Stimulated activated CD8-positive, alpha-beta memory T cell treated with anti-CD3 and anti-CD28 coated beads, Interleukin-15, amount 100 ng/mL, for 4 hours (primary cell): ENCODE results near the gene CDH13.

Experiments used
- DNase-seq, 2 donors: peaks; one replicate each; pipeline ENCODE4 v3.0.0-alpha.2; 2020; ENCODE audit warnings: low read depth in 2 of 2

Gene CDH13

DNA sequence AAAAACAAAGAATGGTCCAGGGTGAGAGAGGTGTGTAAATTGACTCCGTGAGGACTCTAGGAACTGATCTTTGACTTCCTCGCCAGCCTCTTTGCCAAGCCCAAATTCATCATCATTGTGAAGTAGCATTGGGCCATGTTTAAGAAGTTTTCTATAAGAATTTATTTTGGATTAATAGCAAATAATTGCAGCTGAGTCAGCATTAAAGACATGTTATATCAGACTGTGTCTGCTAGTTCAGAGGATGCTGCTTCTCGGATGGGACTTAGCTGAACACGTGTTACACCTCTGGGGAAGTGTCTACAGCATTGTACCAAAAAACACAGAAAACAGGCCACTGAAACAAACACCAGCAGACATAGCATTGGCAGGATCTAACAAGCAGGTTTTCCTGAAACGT, 366.6 kb downstream of the CDH13 start:
- DNase-seq, result no peak

- DNase-seq, result no peak
Measured at GRCh38 chr16:82993926-82994325, 367.2 kb downstream of the CDH13 start.

DNA sequence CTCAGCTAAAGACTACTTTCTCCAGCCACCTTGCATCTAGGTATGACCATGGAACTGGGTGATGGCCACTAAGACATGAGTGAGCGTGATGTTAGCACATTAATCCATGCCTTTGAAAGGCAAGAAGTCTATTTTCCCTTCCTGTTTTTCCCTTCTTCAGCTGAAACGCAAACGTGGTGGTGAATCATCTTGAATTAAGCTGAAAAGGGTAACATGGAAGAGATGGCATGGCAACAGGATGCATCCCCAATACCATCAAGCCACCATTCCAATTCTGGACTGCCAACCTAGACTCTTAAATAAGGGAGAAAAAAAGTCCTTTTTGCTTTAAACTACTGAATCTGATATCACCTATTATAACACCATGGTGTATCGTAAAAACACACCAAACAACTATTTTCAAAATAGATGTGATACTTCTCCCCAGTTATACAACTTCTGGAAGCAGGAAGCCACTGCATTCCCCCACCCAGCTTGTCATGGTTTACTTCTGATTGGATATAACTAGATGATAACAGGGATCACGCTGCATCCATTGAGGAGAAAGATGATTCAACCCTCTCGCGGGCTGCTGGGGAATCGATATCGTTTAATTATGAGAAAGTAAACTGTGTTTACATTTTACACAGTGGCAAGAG, 368.6 kb downstream of the CDH13 start:
- no peak for DNase-seq

GRCh38 chr16:82995924-82996441, 369.2 kb downstream of the CDH13 start:
- no peak for DNase-seq

- no peak for DNase-seq
Measured at GRCh38 chr16:82996814-82997213, 370.0 kb downstream of the CDH13 start.

GRCh38 chr16:82999711-83000110, 372.9 kb downstream of the CDH13 start:
- no peak for DNase-seq

- no peak for DNase-seq
Measured at GRCh38 chr16:83002351-83003334, 375.9 kb downstream of the CDH13 start.

DNA sequence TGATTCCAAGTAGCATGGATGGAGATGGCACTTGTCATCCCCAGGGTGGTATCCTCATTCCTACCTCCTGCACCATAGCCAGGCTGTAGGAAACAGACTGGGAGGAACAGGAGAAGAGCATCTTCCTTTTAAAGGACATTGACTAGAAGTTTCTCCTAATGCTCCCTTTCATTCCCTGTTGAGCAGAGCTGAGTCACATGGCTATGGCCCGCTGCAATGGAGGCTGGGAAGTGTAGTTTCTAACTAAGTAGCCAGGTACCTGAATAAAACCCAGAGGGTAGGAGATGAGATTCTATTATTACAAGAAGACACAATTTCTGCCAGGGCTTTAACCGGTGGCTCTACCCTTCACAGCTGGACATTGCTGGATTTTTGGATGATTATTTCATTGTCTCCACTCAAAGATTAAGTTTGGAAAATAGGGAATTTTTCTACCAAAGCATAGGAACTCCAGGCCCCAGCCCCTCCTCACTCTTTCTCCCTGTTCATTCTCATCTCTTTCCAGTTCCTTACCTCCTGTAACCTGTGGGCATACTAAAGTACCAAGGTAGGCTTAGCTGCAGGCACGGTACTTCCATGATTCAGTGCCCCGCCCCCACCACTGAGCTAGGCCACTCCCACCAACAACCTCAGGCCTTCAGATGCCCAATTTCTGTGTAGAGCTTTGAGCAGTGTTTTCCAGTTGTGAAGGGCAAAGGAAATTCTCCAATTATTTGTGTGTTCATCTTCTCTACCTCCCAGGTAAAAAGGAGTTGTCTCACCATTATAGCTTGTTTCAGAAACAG, 378.3 kb downstream of the CDH13 start:
- no peak for DNase-seq

DNA sequence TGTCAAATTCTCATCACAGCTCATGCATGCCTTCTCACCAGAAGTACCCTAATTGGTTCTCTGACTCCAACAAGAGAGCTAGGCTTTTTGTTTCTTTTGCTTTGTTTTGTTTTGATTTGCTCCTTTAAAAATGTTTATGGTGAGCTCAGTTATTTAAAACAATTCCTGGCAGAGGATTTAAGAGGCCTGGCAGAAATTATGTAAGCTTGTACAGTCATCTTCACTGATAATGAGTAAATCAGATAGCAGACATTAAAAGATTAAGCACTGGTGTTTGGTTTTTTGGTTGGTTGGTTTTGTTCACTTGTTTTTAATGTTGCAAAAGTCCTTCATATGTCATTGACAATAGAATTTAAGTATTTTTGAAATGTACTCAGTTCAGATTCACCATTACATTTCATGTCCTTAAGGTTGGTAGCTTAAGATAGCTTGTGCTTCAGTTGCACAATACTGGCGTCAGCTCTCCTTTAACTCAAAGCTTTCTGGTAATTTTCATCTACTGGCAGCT, 378.9 kb downstream of the CDH13 start:
- no peak for DNase-seq

- no peak for DNase-seq
Measured at GRCh38 chr16:83010776-83011720, 384.3 kb downstream of the CDH13 start.

DNA sequence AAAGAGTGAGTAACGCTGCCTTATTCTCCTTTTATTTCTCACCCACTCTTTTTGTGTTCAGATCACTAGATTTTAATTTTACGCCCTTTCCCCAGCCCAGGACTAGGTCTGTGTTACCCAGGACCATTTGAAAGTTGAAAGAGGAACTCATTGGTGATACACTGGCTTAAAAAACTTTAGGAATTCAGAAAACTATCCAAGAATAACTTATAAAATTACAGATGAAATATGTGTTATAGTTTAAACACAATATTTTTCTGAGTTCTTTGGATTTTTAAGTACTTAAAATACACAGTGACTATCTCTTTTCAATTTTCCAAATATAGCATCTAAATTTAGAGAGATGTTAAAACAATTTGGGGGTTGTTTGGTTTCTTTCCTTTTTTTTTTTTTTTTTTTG, 385.2 kb downstream of the CDH13 start:
- DNase-seq, result no peak

DNA sequence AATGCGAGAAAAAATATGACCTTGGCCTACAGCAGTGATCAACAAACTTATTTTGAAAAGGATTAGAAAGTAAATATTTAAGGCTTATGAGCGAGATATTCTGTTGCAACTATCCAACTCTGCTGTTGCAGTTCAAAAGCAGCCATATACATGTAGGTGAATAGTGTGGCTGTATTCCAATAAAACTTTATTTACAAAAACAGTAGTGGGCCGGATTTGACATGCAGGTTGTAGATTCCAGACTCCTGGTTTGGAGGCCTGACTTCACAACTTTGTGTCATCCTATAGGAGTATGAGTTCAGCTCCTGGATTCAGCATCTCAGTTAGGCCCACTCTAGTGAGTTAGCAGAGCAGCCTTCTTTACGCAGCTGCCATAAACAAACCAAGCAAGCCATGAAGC, 386.3 kb downstream of the CDH13 start:
- DNase-seq, result no peak

- no peak for DNase-seq
Measured at GRCh38 chr16:83019963-83020362, 393.2 kb downstream of the CDH13 start.

- no peak for DNase-seq
Measured at GRCh38 chr16:83021045-83021444, 394.3 kb downstream of the CDH13 start.

DNA sequence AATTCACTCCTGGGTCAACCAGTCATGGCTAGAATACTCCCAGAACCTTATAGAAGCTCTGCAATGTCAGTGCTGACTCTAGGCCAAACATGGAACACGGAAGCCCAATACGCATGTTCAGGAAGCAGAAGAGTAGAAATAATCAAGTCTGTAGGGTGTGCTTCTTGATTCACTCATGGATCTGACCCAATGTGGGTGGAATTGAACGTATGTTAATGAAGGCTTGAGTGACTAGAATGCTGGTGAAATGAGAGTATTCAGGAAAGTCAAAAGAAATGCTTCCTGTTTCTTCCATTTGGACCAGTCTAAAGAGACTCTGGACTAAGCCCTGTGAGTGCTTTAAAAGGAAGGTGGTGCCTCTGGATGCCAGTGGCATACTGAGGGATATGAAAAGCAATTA, 395.0 kb downstream of the CDH13 start:
- DNase-seq, result no peak

GRCh38 chr16:83023011-83023410, 396.2 kb downstream of the CDH13 start:
- no peak for DNase-seq

DNA sequence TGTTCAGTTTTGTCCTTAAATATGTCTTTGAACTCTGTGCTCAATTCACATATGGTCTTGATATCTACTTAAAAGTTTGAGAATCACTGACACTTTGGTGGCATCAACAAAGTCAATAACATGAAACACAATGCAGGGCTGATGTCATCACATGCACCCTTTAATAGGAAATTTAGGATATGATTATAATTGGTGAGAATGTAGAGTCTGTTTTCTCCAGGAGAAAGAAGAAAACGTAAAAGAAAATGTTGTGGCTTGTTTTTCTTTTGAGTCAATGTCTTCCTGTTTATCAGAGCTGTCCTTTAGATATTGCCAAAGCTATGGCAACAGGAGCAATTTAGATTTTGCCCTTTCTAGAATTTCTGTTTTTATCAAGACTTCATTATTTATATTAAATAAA, 396.9 kb downstream of the CDH13 start:
- DNase-seq, result no peak

GRCh38 chr16:83027973-83028372, 401.2 kb downstream of the CDH13 start:
- no peak for DNase-seq

- DNase-seq, result no peak
Measured at GRCh38 chr16:83029467-83029866, 402.7 kb downstream of the CDH13 start.

GRCh38 chr16:83031524-83031923, 404.8 kb downstream of the CDH13 start:
- DNase-seq, result no peak

- no peak for DNase-seq
Measured at GRCh38 chr16:83037102-83037501, 410.3 kb downstream of the CDH13 start.
